ENCODE measurements around the gene UPK1B. TPM values are rescaled to one million over a fixed set of nuclear protein-coding genes. Genes with fewer than 3 reads are reported as not detected.

Gene UPK1B
- total RNA-seq: not detected in 2 replicates

GRCh38 chr3:119173325-119173724 lies at the start of gene UPK1B:
Gene UPK1B (plus strand): TSS chr3:119173598. CDS start chr3:119186742, 13,144 bp downstream.

GRCh38 chr3:119145500-119146167 lies 27.8 kb upstream of the UPK1B start, which contains the start of gene TEX55:
Gene TEX55 (plus strand): TSS chr3:119146165. CDS start chr3:119146190, 25 bp downstream.

GRCh38 chr3:119240591-119241434 lies 67.4 kb downstream of the UPK1B start, which contains the start of gene B4GALT4:
Gene B4GALT4 (minus strand): TSS chr3:119240878. CDS start chr3:119230099, 10,779 bp downstream.

Other genes starting within 250 kb of the UPK1B start
- gene IGSF11, start 138.8 kb upstream of the UPK1B start, total RNA-seq: not detected in 2 replicates
- not detected in 2 replicates for gene TEX55, start 27.4 kb upstream of the UPK1B start, total RNA-seq
- gene B4GALT4, start 67.3 kb downstream of the UPK1B start, total RNA-seq: 3.9 and 7.1 TPM in 2 replicates
- 19.5 and 22.9 TPM in 2 replicates for gene ARHGAP31, start 120.8 kb downstream of the UPK1B start, total RNA-seq

Data from epithelial cell of umbilical artery (primary cell).